ENCODE results near the gene TRMT11.

DNA sequence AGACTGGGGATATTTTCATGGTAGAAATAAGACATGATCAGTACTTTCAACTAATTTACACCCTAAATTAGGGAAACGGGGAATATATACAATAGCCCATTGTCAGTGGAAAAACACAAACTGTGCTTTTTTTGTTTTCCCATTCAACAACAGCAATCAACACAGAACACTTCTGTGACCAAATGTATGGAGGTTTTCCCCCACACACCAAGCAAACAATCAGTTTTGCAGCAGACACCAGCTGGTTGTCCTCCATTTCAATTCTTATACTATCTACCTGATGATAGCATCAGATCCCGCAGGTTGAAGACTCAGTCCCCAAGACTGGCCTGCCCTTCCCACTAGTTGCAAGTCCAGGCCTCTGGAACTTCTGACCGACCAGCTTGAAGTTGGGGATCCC lies 25.2 kb upstream of the TRMT11 start:
- TF ChIP-seq CTCF (IDR thresholded peaks at IDR 0.05; ENCODE audit: insufficient read depth, low read length, poor library complexity, severe bottlenecking) (no peak), EZH2phosphoT487 (conservative IDR thresholded peaks at IDR 0.05; ENCODE audit: low read length) (no peak)

Data from SU-DHL-6 (cell line).